ENCODE results near the gene CCR8. TPM values are rescaled to one million over a fixed set of nuclear protein-coding genes. Genes with fewer than 3 reads are reported as not detected.

CCR8 gene
- total RNA-seq, 1 donor from 2014 or later: not detected

GRCh38 chr3:39343076-39343717 lies 13.7 kb downstream of the CCR8 start:
- DNase-seq (ENCODE audit: extremely low spot score, unreplicated experiment): no peak
- H3K27ac Mint-ChIP-seq: no peak overlapping the region
- no peaks in the 10 kb centered on the region for H3K27me3 Mint-ChIP-seq
- TF ChIP-seq, protein P1, sequence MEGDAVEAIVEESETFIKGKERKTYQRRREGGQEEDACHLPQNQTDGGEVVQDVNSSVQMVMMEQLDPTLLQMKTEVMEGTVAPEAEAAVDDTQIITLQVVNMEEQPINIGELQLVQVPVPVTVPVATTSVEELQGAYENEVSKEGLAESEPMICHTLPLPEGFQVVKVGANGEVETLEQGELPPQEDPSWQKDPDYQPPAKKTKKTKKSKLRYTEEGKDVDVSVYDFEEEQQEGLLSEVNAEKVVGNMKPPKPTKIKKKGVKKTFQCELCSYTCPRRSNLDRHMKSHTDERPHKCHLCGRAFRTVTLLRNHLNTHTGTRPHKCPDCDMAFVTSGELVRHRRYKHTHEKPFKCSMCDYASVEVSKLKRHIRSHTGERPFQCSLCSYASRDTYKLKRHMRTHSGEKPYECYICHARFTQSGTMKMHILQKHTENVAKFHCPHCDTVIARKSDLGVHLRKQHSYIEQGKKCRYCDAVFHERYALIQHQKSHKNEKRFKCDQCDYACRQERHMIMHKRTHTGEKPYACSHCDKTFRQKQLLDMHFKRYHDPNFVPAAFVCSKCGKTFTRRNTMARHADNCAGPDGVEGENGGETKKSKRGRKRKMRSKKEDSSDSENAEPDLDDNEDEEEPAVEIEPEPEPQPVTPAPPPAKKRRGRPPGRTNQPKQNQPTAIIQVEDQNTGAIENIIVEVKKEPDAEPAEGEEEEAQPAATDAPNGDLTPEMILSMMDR (conservative IDR thresholded peaks at IDR 0.05): no peak
- H3K36me3 Mint-ChIP-seq: no peaks in the 10 kb centered on the region
- H3K4me1 Mint-ChIP-seq (ENCODE audit: unreplicated experiment): no peaks in the 10 kb centered on the region
- no peak overlapping the region for H3K4me3 Mint-ChIP-seq
- H3K9me3 Mint-ChIP-seq: no peaks in the 10 kb centered on the region

- H3K36me3 Mint-ChIP-seq: no peaks in the 10 kb centered on the region
- no peak overlapping the region for H3K27ac Mint-ChIP-seq
- H3K4me3 Mint-ChIP-seq: no peak overlapping the region
- TF ChIP-seq, protein P1 (conservative IDR thresholded peaks at IDR 0.05): no peak
- H3K4me1 Mint-ChIP-seq (ENCODE audit: unreplicated experiment): no peaks in the 10 kb centered on the region
- no peaks in the 10 kb centered on the region for H3K9me3 Mint-ChIP-seq
- no peak for DNase-seq (ENCODE audit: extremely low spot score, unreplicated experiment)
- no peaks in the 10 kb centered on the region for H3K27me3 Mint-ChIP-seq
Measured at GRCh38 chr3:39343760-39344159, 14.3 kb downstream of the CCR8 start.

DNA sequence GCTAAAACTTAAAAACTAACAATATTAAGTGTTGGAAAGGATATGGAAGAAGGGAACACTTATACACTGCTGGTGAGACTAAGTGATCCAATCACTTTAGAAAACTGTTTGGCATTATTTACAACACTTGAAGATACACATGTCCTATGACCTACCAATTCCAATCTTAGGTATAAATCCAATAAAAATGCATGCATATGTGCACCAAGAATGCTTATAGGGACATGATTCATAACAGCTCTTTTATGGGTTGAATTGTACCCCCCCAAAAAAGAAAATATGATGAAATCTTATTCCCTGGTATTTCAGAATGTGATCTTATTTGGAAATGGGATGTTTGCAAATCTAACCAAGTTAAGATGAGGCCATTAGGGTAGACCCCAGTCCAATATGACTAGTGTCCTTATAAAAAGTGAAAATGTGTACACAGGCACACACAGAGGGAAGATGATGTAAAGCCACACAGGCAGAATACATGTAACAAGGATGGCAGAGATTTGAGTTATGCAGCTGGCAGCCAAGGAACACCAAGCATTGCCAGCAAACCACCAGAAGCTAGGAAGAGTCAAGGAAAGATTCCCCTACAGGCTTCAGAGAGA lies 15.3 kb downstream of the CCR8 start:
- Mint-ChIP-seq H3K9me3 (no peaks in the 10 kb centered on the region), H3K4me1 (ENCODE audit: unreplicated experiment) (no peaks in the 10 kb centered on the region), H3K27ac (no peak overlapping the region), H3K36me3 (no peaks in the 10 kb centered on the region), H3K4me3 (no peak overlapping the region), H3K27me3 (no peaks in the 10 kb centered on the region)
- no peak for DNase-seq (ENCODE audit: extremely low spot score, unreplicated experiment)
- TF ChIP-seq, protein P1 (conservative IDR thresholded peaks at IDR 0.05): no peak

- no peaks in the 10 kb centered on the region for H3K9me3 Mint-ChIP-seq
- TF ChIP-seq, protein P1 (conservative IDR thresholded peaks at IDR 0.05): no peak
- no peak for DNase-seq (ENCODE audit: extremely low spot score, unreplicated experiment)
- no peaks in the 10 kb centered on the region for H3K4me1 Mint-ChIP-seq (ENCODE audit: unreplicated experiment)
- no peaks in the 10 kb centered on the region for H3K36me3 Mint-ChIP-seq
- no peak overlapping the region for H3K27ac Mint-ChIP-seq
- H3K27me3 Mint-ChIP-seq: no peaks in the 10 kb centered on the region
- H3K4me3 Mint-ChIP-seq: no peak overlapping the region
Measured at GRCh38 chr3:39346785-39347585, 17.5 kb downstream of the CCR8 start.

DNA sequence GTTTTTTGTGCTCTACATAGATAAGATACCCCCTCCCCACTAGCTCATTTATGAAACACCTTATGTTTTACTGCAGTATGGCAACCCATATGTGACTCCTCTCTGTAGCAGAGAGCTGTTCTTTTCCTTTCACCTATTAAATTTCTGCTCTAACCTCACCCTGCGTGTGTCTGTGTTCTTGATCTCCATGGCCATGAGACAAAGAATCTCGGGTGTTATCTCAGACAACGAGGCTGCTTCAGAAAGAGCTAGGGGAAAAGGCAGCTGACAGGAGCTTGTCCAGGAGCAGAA lies 18.0 kb downstream of the CCR8 start:
- no peaks in the 10 kb centered on the region for H3K4me1 Mint-ChIP-seq (ENCODE audit: unreplicated experiment)
- H3K9me3 Mint-ChIP-seq: no peaks in the 10 kb centered on the region
- H3K27ac Mint-ChIP-seq: no peak overlapping the region
- TF ChIP-seq, protein P1 (conservative IDR thresholded peaks at IDR 0.05): no peak
- H3K27me3 Mint-ChIP-seq: no peaks in the 10 kb centered on the region
- no peaks in the 10 kb centered on the region for H3K36me3 Mint-ChIP-seq
- DNase-seq (ENCODE audit: extremely low spot score, unreplicated experiment): no peak
- H3K4me3 Mint-ChIP-seq: no peak overlapping the region
